ENCODE measurements around the gene WRAP53.

The WRAP53 gene

DNA sequence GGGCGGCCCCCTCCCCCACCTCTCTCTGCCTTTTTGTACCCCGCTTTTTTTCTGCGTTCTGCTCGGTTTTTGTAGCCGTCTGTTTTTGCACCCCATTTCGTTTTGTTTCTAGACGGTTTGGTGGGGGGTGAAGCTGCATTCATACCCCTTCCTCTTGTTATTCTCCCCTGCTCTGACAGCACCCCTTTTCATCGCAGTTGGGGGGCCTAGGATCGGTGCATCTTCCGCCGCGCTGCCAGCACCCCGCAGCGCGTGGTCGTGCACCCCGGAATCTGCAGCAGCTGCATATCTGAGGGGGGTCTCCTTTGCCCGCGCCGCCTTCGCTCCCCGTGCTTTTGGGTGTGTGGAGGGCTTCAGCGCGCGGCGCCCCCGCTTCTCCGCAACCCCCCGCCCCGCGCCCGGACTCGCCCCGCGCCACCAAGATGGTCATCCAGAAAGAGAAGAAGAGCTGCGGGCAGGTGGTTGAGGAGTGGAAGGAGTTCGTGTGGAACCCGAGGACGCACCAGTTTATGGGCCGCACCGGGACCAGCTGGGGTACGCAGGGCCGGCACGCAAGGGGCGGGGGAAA lies 37.1 kb upstream of the WRAP53 start:
- TF ChIP-seq, protein P1, sequence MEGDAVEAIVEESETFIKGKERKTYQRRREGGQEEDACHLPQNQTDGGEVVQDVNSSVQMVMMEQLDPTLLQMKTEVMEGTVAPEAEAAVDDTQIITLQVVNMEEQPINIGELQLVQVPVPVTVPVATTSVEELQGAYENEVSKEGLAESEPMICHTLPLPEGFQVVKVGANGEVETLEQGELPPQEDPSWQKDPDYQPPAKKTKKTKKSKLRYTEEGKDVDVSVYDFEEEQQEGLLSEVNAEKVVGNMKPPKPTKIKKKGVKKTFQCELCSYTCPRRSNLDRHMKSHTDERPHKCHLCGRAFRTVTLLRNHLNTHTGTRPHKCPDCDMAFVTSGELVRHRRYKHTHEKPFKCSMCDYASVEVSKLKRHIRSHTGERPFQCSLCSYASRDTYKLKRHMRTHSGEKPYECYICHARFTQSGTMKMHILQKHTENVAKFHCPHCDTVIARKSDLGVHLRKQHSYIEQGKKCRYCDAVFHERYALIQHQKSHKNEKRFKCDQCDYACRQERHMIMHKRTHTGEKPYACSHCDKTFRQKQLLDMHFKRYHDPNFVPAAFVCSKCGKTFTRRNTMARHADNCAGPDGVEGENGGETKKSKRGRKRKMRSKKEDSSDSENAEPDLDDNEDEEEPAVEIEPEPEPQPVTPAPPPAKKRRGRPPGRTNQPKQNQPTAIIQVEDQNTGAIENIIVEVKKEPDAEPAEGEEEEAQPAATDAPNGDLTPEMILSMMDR (IDR thresholded peaks at IDR 0.05; ENCODE audit: extremely low read depth, missing control alignments), result no peak
- peak; percentile 42 for DNase-seq (ENCODE audit: low spot score)

DNA sequence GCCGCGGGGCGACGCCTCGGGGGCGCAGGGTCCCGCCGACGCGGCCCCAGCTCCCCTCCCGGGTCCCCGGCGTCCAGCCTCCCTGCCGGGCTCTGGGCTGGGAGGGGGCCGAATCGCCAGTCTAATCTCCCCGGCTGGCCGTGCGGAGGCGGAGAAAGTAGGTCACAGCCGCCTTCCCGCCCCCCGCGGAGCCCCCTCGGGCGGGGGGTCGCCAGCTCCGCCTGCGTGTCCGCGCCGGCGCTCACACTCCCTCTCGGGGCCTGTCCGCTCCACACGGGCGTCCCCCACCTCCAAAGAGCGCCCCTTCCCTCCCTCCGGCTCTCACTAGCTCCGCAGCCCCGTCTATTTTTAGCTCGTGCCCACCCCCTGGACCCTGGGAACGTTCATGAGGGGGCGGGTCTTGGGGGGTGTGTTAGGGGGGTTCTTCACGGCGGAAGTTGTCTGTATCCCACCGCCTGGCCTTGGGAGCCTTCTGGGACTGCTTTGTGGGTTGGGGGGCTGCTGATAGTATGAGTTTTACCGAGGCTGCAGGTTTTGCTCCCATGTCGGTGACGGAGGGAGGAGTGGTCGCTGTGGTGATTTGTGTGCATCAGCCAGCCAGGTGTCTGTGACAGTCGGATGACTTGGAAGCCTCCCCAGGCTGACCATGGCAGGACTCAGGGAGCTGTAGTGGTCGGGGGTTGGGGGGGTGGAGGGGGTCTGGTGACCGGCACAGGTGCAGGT lies 36.5 kb upstream of the WRAP53 start:
- no peak for DNase-seq (ENCODE audit: low spot score)
- TF ChIP-seq, protein P1 (IDR thresholded peaks at IDR 0.05; ENCODE audit: extremely low read depth, missing control alignments), result no peak

DNA sequence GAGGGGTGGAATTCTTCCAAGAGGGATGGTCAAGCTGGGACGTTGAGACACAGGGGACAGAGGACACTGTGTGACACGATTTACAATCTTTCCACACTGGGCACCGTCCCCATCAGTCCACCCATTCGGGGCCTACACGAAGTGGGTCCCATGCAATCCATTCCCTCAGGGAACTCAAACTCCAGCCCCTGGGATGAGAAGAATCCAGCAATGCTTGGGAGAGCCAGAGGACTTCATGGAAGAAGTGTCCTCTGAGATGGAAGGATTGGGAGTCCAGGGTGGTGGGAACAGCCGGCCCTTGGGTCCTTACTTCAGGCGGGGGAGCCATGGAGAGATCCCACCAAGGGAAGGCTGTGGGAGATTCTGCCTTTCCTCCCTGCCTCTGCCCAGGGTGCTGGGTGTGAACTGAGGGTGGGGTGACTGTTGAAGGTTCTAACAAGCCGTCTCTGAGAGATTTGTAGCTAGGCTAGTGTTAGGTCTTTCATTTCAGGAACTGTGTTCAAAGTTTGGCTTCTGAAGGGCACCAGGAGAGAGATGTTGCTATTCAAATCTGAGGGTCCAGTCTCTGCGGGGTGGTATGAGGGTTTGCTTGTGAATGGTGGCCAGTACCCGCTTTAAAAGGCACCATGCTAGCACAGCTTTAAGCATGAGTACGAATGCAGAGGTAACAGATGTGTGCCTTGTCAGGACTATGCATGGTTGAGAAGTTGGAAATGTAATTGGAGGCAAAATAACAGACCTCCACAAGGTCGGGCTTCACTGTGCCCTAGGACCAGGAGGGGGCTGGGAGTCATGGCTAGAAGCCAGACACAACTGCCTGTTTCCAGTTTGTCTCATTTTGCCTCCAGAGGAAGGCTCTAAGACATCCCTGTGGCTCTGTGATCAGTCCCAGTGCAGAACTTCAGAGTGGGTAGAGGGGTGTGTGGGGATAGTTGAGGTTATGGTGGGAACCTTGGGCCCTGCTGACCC lies 35.6 kb upstream of the WRAP53 start:
- TF ChIP-seq, protein P1 (IDR thresholded peaks at IDR 0.05; ENCODE audit: extremely low read depth, missing control alignments), result no peak
- DNase-seq (ENCODE audit: low spot score), result no peak

DNA sequence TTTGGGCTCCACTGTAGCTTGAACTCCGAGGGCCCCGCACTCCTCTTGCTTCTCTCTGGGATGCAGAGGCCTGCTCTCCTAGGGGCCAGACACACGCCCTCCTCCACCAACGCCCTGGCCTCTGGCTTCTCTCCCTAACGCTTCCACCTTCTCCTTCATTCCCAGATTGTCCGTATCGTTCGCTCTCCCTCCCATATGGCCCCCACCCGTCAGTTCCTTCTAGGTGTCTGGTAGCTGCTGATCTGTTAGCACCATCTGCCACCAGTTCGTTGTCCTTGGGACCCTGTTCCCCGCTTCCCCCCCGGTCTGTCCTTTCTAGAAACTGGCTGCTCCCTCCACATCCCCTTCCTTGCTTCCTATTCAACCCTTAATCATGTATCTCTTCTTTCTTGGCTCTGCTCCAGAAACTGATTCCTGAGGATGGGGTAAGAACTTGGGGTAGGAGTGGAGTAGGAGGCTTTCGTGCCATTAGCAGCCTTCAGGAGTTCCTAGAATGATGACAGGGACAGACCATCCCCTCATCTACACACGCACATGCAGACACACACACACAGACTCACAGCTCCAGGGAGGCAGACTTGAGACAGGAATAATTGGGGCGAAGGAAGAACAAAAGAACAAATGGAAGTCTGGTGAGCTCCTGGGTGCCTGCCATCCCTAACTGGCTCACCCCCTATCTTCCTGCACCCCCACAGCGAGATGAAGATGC lies 33.3 kb upstream of the WRAP53 start:
- TF ChIP-seq, protein P1 (IDR thresholded peaks at IDR 0.05; ENCODE audit: extremely low read depth, missing control alignments), result no peak
- DNase-seq (ENCODE audit: low spot score), result no peak

DNA sequence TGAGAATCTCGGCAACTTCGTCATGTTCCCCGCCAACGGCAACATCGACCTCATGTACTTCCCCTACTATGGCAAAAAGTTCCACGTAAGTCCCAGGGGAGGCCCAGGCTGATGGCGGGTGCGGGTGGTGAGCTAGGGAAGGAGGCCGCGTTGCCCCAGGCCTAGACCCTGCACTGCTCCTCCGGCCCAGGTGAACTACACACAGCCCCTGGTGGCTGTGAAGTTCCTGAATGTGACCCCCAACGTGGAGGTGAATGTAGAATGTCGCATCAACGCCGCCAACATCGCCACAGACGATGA lies 32.8 kb upstream of the WRAP53 start:
- no peak for DNase-seq (ENCODE audit: low spot score)
- TF ChIP-seq, protein P1 (IDR thresholded peaks at IDR 0.05; ENCODE audit: extremely low read depth, missing control alignments), result no peak

DNA sequence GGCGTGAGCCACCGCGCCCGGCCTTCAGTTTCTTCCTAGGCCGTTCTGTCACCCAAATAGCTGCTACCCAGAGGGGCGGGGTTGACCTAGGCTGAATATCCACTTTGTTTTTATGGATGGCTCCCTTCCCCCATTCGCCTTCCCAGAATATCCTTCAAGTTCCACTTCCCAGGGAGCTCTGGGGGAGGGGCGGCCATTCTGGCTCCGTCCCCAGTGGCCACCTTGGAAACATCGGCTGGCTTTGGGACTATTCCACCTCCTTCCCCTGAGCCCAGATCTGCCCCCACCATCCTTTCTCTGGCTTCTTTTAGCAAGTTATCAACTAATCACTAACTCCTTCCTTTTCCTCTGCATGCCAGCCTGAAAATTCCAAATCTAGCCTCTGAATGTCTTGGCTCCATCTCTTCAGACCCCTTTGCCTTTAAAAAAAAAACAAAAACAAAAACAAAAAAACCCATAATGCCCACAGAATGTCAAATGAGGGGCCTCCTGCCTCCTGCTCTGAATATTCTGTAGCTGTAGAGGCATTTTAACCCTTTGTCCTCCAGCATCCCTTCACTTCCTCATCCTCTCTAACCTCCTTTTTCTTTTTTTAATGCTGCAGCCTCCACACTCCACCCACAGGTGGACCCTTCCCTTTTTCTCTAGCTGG lies 31.2 kb upstream of the WRAP53 start:
- DNase-seq (ENCODE audit: low spot score), result no peak
- TF ChIP-seq, protein P1 (IDR thresholded peaks at IDR 0.05; ENCODE audit: extremely low read depth, missing control alignments), result no peak

Data from GM20000 (cell line).